HepG2 (cell line): ENCODE results near the gene PPP1CC. TPM values are rescaled to one million over a fixed set of nuclear protein-coding genes. Genes with fewer than 3 reads are reported as not detected.

Experiments used
- BRD4 ChIP-seq: sonication (generic); formaldehyde crosslinking; IDR thresholded peaks from 2 replicates; pipeline ENCODE4 v1.4.0; 2020; ENCODE audit warnings: missing genetic modification reagents
- CCDC6 ChIP-seq: sonication (generic); formaldehyde crosslinking; IDR thresholded peaks from 2 replicates; pipeline ENCODE4 v1.8.1; 2022; ENCODE audit warnings: mild to moderate bottlenecking, missing genetic modification reagents, moderate library complexity
- EHMT2 ChIP-seq: fragments of 200-600 bp; sonication (generic); IDR thresholded peaks from 2 replicates; pipeline ENCODE4 v1.7.0; 2017; ENCODE audit warnings: antibody characterized with exemption, low read depth, low read length, borderline replicate concordance
- GABPB1 ChIP-seq: IDR thresholded peaks from 2 replicates; pipeline ENCODE4 v1.6.1; 2016; ENCODE audit warnings: mild to moderate bottlenecking, missing genetic modification reagents, moderate library complexity, missing compliant biosample characterization
- MAZ ChIP-seq, 2 experiments: sonication (generic) in 1 of 2; formaldehyde crosslinking in 1 of 2; IDR thresholded peaks; 2 replicates each; pipeline versions ENCODE4 v1.5.0 to v1.6.1; 2012 to 2020; ENCODE audit warnings: low read depth in 2 of 2, mild to moderate bottlenecking in 2 of 2, borderline replicate concordance in 1 of 2, improper control_type of control experiment in 1 of 2, low read length in 1 of 2, missing genetic modification reagents in 1 of 2, moderate library complexity in 1 of 2
- NCOA2 ChIP-seq: sonication (generic); formaldehyde crosslinking; IDR thresholded peaks from 2 replicates; pipeline ENCODE4 v1.8.0; 2022; ENCODE audit warnings: inconsistent platforms
- NFYB ChIP-seq: sonication (generic); formaldehyde crosslinking; IDR thresholded peaks from 2 replicates; pipeline ENCODE4 v1.4.0; 2020; ENCODE audit warnings: missing genetic modification reagents
- PHF20 ChIP-seq: sonication (generic); formaldehyde crosslinking; IDR thresholded peaks from 2 replicates; pipeline ENCODE4 v1.5.0; 2020; ENCODE audit warnings: mild to moderate bottlenecking, missing genetic modification reagents
- SALL2 ChIP-seq: sonication (generic); formaldehyde crosslinking; IDR thresholded peaks from 2 replicates; pipeline ENCODE4 v1.8.1; 2023; ENCODE audit warnings: mild to moderate bottlenecking, missing genetic modification reagents, inconsistent platforms
- YY1 ChIP-seq: IDR thresholded peaks from 2 replicates; pipeline ENCODE4 v1.6.1; 2011; ENCODE audit warnings: low read length, low read depth, moderate library complexity, mild to moderate bottlenecking; ENCODE audit not compliant: insufficient read depth, insufficient replicate concordance
- ZBTB21 ChIP-seq: sonication (generic); formaldehyde crosslinking; IDR thresholded peaks from 2 replicates; pipeline ENCODE4 v1.4.0; 2020; ENCODE audit warnings: missing genetic modification reagents
- ZMYM2 ChIP-seq: sonication (generic); formaldehyde crosslinking; IDR thresholded peaks from 2 replicates; pipeline ENCODE4 v1.8.0; 2022; ENCODE audit warnings: mild to moderate bottlenecking, missing genetic modification reagents
- ZNF510 ChIP-seq: sonication (generic); formaldehyde crosslinking; IDR thresholded peaks from 2 replicates; pipeline ENCODE4 v1.4.0; 2020; ENCODE audit warnings: low read depth, mild to moderate bottlenecking, missing genetic modification reagents
- ZNF773 ChIP-seq: sonication (generic); formaldehyde crosslinking; IDR thresholded peaks from 2 replicates; pipeline ENCODE4 v1.4.0; 2020; ENCODE audit warnings: missing genetic modification reagents, borderline replicate concordance
- ZNF775 ChIP-seq: sonication (generic); formaldehyde crosslinking; IDR thresholded peaks from 2 replicates; pipeline ENCODE4 v1.4.0; 2020; ENCODE audit warnings: missing genetic modification reagents, mild to moderate bottlenecking, moderate library complexity, borderline replicate concordance
- ZNF891 ChIP-seq: sonication (generic); formaldehyde crosslinking; IDR thresholded peaks from 2 replicates; pipeline ENCODE4 v1.5.0; 2020; ENCODE audit warnings: mild to moderate bottlenecking, missing genetic modification reagents
- polyA plus RNA-seq, 8 experiments: library from polyadenylated mRNA; depleted of rRNA in 3 of 8; stranded (reverse) in 7 of 8; unstranded in 1 of 8; fragments of >200 nt; fragmentation: Illumina TruSeq in 4 of 8; extraction: Trizol in 4 of 8; gene quantifications; 2 replicates each; pipeline versions ENCODE4 v1.2.1 to v1.2.3, GENCODE V29; 2011 to 2016; ENCODE audit warnings: low read depth in 4 of 8, missing spikeins in 1 of 8, mixed read lengths in 1 of 8; ENCODE audit not compliant: insufficient read depth in 1 of 8
- total RNA-seq, 5 experiments: library from RNA; depleted of rRNA; stranded (reverse); fragments of >200 nt; fragmentation: Illumina TruSeq; extraction: Trizol; gene quantifications; 2 replicates each; pipeline ENCODE4 v1.2.3, GENCODE V29; 2016; ENCODE audit warnings: low read depth in 1 of 5
- TF ChIP-seq, protein P1 (sequence below): sonication (generic); formaldehyde crosslinking; IDR thresholded peaks from 2 replicates; pipeline ENCODE4 v1.5.1; 2020; ENCODE audit warnings: mild to moderate bottlenecking, missing genetic modification reagents, borderline replicate concordance
- TF ChIP-seq, protein P2 (sequence below): sonication (generic); formaldehyde crosslinking; IDR thresholded peaks from 2 replicates; pipeline ENCODE4 v1.5.1; 2020; ENCODE audit warnings: mild to moderate bottlenecking, missing genetic modification reagents, moderate library complexity
- TF ChIP-seq, protein P3 (sequence below): sonication (generic); formaldehyde crosslinking; IDR thresholded peaks from 2 replicates; pipeline ENCODE4 v1.4.0; 2020; ENCODE audit warnings: missing genetic modification reagents, mild to moderate bottlenecking, borderline replicate concordance
- TF ChIP-seq, protein P4 (sequence below): IDR thresholded peaks from 2 replicates; pipeline ENCODE4 v1.6.1; 2016; ENCODE audit warnings: mild to moderate bottlenecking, missing biosample characterization, missing genetic modification reagents

Gene PPP1CC
- total and polyA plus RNA-seq, 2 of the 13 experiments (the other 11 are each of a cell fraction or from before 2014, with no cell fraction given) = 178 to 187 TPM

DNA sequence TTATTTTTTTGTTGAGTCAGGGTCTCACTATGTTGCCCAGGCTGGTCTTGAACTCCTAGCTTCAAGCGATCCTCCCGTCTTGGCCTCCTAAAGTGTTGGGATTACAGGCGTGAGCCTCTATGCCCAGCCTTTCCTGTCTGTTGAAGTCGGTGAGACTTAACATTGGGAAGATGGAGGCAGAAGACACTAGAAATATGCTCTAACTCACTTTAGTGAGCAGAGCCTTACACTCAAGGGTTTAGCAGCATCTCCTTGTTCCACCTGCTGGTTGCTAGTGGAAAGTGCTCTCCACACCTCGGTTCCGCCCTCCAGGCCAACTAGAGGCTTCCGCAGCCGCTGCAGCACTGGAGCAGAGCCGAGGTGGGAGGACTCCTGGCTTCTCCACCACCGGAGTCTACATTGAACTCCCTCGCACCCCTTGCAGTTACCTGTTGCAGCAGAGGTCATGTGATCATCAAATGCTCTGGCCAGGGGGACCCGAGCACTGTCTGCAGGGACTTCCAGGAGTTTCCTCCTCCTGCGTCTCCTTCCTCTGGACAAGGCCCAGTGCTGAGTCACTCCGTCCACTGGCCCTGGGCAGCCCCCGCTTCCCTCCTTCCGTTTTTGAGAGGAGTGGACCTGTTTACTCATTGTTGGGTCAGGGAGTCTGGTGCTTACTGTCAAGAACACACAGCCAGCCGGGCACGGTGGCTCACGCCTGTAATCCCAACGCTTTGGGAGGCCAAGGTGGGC lies 44.4 kb downstream of the PPP1CC start (continued):
- TF ChIP-seq, protein P1, sequence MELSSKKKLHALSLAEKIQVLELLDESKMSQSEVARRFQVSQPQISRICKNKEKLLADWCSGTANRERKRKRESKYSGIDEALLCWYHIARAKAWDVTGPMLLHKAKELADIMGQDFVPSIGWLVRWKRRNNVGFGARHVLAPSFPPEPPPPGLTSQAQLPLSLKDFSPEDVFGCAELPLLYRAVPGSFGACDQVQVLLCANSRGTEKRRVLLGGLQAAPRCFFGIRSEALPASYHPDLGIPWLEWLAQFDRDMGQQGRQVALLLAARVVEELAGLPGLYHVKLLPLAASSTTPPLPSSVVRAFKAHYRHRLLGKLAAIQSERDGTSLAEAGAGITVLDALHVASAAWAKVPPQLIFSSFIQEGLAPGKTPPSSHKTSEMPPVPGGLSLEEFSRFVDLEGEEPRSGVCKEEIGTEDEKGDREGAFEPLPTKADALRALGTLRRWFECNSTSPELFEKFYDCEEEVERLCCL = no peak
- 0 out of 2 replicates have a peak, but pooled peaks have one; percentile 20 for TF ChIP-seq CCDC6
- TF ChIP-seq SALL2 (CRISPR knock-in tag) = no peak
- no peak for TF ChIP-seq ZNF510 (CRISPR knock-in tag)
- TF ChIP-seq, protein P2, sequence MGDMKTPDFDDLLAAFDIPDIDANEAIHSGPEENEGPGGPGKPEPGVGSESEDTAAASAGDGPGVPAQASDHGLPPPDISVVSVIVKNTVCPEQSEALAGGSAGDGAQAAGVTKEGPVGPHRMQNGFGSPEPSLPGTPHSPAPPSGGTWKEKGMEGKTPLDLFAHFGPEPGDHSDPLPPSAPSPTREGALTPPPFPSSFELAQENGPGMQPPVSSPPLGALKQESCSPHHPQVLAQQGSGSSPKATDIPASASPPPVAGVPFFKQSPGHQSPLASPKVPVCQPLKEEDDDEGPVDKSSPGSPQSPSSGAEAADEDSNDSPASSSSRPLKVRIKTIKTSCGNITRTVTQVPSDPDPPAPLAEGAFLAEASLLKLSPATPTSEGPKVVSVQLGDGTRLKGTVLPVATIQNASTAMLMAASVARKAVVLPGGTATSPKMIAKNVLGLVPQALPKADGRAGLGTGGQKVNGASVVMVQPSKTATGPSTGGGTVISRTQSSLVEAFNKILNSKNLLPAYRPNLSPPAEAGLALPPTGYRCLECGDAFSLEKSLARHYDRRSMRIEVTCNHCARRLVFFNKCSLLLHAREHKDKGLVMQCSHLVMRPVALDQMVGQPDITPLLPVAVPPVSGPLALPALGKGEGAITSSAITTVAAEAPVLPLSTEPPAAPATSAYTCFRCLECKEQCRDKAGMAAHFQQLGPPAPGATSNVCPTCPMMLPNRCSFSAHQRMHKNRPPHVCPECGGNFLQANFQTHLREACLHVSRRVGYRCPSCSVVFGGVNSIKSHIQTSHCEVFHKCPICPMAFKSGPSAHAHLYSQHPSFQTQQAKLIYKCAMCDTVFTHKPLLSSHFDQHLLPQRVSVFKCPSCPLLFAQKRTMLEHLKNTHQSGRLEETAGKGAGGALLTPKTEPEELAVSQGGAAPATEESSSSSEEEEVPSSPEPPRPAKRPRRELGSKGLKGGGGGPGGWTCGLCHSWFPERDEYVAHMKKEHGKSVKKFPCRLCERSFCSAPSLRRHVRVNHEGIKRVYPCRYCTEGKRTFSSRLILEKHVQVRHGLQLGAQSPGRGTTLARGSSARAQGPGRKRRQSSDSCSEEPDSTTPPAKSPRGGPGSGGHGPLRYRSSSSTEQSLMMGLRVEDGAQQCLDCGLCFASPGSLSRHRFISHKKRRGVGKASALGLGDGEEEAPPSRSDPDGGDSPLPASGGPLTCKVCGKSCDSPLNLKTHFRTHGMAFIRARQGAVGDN (CRISPR knock-in tag) = peak; percentile 66
- TF ChIP-seq BRD4 (CRISPR knock-in tag) = no peak
- TF ChIP-seq, protein P3, sequence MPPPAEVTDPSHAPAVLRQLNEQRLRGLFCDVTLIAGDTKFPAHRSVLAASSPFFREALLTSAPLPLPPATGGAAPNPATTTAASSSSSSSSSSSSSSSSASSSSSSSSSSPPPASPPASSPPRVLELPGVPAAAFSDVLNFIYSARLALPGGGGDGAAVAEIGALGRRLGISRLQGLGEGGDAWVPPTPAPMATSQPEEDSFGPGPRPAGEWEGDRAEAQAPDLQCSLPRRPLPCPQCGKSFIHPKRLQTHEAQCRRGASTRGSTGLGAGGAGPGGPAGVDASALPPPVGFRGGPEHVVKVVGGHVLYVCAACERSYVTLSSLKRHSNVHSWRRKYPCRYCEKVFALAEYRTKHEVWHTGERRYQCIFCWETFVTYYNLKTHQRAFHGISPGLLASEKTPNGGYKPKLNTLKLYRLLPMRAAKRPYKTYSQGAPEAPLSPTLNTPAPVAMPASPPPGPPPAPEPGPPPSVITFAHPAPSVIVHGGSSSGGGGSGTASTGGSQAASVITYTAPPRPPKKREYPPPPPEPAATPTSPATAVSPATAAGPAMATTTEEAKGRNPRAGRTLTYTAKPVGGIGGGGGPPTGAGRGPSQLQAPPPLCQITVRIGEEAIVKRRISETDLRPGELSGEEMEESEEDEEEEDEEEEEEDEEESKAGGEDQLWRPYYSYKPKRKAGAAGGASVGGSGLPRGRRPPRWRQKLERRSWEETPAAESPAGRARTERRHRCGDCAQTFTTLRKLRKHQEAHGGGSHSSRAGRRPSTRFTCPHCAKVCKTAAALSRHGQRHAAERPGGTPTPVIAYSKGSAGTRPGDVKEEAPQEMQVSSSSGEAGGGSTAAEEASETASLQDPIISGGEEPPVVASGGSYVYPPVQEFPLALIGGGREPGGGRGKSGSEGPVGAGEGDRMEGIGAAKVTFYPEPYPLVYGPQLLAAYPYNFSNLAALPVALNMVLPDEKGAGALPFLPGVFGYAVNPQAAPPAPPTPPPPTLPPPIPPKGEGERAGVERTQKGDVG (CRISPR knock-in tag) = no peak
- no peak for TF ChIP-seq NFYB
- TF ChIP-seq YY1 = no peak
- no peak for TF ChIP-seq ZBTB21 (CRISPR knock-in tag)
- TF ChIP-seq, protein P4, sequence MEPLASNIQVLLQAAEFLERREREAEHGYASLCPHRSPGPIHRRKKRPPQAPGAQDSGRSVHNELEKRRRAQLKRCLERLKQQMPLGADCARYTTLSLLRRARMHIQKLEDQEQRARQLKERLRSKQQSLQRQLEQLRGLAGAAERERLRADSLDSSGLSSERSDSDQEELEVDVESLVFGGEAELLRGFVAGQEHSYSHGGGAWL (CRISPR knock-in tag) = peak; percentile 56; the same call in 1 of the 2 replicates
- no peak for TF ChIP-seq ZNF775 (CRISPR knock-in tag)
- TF ChIP-seq MAZ (IDR thresholded peaks at IDR 0.05; ENCODE audit: borderline replicate concordance, low read depth, low read length) = 0 out of 2 replicates have a peak, but pooled peaks have one; percentile 17
- no peak for TF ChIP-seq MAZ (CRISPR knock-in tag; IDR thresholded peaks at IDR 0.05; ENCODE audit: low read depth)
- peak; percentile 55; the same call in 1 of the 2 replicates for TF ChIP-seq GABPB1 (CRISPR knock-in tag)
- TF ChIP-seq ZMYM2 (CRISPR knock-in tag) = no peak; the same call in 1 of the 2 replicates
- 0 out of 2 replicates have a peak, but pooled peaks have one; percentile 10 for TF ChIP-seq NCOA2
- no peak for TF ChIP-seq ZNF773
- no peak for TF ChIP-seq EHMT2
- no peak for TF ChIP-seq PHF20 (CRISPR knock-in tag)
- no peak for TF ChIP-seq ZNF891
